ENCODE measurements around the gene ALG10B.

The ALG10B gene

DNA sequence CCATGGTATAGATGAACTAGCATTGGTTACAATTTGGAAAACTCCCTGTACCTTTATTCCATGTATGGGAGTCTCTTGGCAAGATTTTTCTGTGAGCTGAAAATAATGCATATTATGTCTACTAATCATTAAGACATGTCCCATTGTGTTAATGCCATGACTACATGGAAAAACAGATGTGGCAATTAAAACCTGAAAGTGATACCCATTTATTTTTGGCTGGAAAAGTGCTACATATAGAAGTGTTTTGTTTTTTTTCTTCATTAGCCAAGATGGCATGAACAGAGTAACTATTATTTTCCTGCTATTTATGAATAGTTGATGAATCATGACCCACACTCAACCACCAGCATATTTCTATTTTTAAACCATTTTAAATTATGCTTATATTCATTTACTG is 58.2 kb downstream of the ALG10B start:
- TF ChIP-seq, protein P1, sequence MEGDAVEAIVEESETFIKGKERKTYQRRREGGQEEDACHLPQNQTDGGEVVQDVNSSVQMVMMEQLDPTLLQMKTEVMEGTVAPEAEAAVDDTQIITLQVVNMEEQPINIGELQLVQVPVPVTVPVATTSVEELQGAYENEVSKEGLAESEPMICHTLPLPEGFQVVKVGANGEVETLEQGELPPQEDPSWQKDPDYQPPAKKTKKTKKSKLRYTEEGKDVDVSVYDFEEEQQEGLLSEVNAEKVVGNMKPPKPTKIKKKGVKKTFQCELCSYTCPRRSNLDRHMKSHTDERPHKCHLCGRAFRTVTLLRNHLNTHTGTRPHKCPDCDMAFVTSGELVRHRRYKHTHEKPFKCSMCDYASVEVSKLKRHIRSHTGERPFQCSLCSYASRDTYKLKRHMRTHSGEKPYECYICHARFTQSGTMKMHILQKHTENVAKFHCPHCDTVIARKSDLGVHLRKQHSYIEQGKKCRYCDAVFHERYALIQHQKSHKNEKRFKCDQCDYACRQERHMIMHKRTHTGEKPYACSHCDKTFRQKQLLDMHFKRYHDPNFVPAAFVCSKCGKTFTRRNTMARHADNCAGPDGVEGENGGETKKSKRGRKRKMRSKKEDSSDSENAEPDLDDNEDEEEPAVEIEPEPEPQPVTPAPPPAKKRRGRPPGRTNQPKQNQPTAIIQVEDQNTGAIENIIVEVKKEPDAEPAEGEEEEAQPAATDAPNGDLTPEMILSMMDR (IDR thresholded peaks at IDR 0.05; ENCODE audit: low read length, missing control alignments), result no peak
- DNase-seq (ENCODE audit: low read depth), result no peak
- no peak overlapping the region for H3K4me3 ChIP-seq (replicated peaks; ENCODE audit: low read depth, low read length)

Data from fibroblast of pulmonary artery (primary cell).